Glomerular endothelial cell (primary cell): ENCODE measurements around the gene LIFR. TPM values are rescaled to one million over a fixed set of nuclear protein-coding genes. Genes with fewer than 3 reads are reported as not detected.
A peak's percentile ranks its signal among the peaks of the same experiment; 100 is the strongest.

Source experiments
- DNase-seq: peaks from one replicate; pipeline ENCODE4 v3.0.0-alpha.2; 2011; ENCODE audit warnings: low read depth, low spot score; ENCODE audit errors: extremely low read depth
- total RNA-seq: library from RNA; depleted of rRNA; stranded (reverse); fragments of >200 nt; gene quantifications from 2 replicates; pipeline ENCODE4 v1.2.3, GENCODE V29; 2015

LIFR gene
- total RNA-seq, 1 donor from 2014 or later: 28.8 TPM

- DNase-seq: no peak
Observed at GRCh38 chr5:38468202-38468673, 88.2 kb downstream of the LIFR start.

GRCh38 chr5:38467353-38468040 is 88.9 kb downstream of the LIFR start:
- DNase-seq: no peak

- DNase-seq: no peak
Observed at GRCh38 chr5:38466424-38467189, 89.8 kb downstream of the LIFR start.

DNA sequence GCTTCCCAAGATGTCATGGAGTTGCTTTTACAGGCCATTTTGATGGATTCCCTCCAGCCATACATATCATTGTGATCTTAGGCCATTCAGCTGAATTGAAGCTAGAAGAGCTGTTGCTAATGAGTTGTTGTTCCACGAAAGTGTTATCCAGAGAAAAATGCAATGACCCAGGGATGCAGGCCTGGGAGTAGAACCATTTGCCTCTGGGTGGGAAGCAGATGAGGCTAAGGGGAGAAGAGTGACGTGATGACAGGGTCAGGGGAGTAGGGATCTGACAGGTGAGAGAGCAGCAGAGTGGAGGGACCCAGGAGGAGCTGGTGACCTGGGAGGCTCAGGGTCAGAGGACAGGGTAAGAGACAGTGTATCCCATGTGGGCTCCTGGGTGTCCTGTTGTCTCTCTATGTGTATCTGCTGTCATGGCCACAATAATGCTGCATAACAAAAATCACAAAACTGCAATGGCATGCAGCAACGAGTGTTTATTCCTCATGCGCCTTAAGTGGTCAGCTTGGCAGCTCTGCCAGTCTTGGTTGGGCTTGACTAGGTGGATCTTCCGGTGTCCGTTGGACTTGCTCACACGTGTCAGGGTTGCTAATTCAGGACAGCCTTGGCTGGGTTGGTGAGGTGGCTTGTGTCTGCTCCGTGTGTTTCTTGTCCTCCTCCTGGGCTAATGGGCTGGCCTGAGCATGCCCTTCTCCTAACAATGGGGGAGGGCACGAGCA is 90.6 kb downstream of the LIFR start:
- DNase-seq: no peak

DNA sequence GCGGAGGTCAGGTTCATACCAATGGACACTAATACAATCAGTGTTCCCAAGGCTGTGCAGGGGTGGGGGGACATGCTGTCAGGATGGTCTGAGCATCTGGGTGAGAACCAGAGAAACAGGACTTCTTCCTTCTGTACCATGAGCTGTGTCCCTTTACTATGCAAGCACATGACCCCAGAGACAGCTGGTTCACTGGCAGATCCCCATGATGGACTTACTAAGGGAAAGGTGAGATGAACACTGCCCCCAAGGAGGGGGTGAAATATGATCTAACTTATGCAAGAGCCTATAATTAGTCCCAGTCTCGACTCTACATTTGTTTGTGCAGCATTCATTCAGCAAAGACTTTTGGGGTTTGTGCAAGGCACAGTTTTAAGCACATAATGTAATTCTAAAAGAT is 91.4 kb downstream of the LIFR start:
- no peak for DNase-seq

GRCh38 chr5:38463634-38464521 is 92.6 kb downstream of the LIFR start:
- peak; percentile 64 for DNase-seq

DNA sequence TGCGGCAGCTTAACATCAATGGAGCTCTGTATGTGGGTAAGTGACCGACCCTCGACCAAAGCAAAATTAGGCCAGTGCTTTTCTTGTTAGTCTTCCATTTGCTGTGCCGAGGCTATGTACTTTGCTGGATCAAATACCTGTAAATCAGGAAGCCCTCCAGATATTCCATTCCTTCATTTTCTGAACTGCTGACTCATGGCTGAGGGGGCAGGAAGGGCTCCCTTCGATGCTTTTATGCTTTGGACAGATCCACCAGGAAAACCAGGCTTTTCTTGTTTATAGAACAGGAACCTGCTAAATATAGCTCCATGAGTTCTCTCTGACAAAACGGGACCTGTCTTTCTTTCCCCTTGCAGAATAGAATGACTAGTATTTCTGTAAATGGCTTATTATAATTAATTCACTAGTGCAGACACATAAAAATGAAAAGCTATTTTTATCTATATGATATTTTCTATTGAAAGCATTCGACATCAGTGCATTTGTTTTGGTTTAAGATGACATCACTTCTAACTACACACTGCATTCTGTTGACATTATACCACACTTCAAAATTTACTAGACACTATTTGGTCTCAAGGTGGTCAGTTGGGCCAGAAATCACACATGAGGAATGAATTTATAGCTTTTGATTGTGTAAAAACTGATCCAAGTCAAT is 93.3 kb downstream of the LIFR start:
- DNase-seq: no peak

GRCh38 chr5:38458174-38458573 is 98.3 kb downstream of the LIFR start:
- no peak for DNase-seq

- DNase-seq: no peak
Observed at GRCh38 chr5:38456657-38457399, 99.6 kb downstream of the LIFR start.

GRCh38 chr5:38455796-38456330 is 100.6 kb downstream of the LIFR start:
- DNase-seq: no peak

DNA sequence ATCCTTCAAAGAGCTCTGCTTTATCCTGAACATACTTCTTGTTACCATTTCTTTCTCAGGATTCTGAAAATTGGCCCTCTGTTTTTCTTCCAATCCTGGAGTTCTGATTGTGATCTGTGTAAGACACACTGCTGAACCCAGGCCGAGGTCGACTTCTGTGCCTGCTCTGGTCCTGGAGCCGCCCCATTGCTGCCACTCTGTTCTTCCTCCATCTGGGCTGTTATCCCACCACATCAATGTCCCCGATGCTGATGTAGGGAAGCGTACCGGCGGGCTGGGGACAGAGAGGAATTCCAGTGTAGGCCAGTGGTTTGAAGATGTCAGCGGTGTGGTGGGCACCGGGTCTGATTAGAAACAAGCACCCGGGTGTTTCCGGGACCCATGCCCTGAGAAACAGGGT is 102.5 kb downstream of the LIFR start:
- no peak for DNase-seq

- DNase-seq: no peak
Observed at GRCh38 chr5:38453506-38453905, 102.9 kb downstream of the LIFR start.

DNA sequence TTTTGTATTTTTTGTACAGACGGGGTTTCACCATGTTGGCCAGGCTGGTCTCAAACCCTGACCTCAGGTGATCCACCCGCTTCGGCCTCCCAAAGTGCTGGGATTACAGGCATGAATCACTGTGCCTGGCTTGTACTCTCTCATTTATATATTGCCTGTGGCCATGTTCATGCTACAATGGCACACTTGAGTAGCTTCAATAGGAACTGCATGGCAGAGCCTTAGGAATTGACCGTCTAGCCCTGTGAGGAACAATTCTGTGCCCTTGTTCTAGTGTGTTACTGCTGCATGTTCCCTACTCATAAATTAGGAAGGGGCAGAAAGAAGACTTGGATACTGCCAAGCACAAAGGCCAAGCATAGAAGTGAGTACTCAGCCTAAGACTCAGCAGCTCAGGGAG is 104.2 kb downstream of the LIFR start:
- DNase-seq: no peak

DNA sequence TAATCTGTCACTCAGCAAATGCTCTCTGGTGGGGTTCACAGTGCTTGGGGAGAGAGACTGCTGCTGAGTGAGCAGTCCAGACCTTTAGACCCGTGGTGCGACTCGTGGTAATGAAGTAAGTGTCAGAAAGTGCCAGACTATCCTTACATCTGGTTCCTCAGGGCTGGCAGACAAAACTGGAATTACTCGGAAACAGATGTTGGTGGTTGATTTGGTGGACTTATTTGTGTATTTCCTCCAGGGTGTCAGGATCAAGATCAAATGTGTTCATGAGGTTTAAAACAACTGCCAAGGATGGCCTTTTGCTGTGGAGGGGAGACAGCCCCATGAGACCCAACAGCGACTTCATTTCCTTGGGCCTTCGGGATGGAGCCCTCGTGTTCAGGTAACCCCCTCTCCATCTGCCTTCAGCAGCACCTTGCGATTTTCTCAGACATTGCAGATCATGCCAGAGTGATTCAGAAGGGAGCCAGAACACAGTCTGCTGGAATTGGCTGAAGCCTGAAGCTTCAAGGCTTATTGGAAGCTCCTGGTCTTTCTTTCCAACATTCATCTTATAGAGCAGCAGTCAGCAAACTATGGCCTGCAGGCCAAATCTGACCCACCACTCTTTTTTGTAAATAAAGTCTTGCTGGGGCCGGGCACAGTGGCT is 105.2 kb downstream of the LIFR start:
- no peak for DNase-seq

DNA sequence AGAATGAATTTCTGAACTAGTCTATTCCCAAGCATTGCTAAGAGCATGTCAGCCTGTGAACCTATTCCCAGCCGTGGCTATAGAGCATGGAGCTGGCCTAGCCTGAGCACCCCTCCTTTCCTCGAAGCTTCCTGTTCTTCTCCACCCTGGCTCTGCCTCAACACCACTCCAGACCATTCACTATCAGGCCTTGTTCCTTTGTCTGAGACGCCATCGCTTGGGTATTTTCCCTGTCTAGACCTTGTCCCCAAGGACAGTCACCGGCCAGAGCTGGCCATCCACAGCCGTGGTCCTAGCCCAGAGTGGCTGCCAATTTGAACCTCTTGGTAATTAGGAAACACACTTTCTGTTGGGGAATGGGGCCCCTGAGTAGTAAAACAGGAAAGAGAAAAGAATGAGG is 105.8 kb downstream of the LIFR start:
- DNase-seq: no peak

GRCh38 chr5:38448568-38449350 is 107.7 kb downstream of the LIFR start:
- no peak for DNase-seq

DNA sequence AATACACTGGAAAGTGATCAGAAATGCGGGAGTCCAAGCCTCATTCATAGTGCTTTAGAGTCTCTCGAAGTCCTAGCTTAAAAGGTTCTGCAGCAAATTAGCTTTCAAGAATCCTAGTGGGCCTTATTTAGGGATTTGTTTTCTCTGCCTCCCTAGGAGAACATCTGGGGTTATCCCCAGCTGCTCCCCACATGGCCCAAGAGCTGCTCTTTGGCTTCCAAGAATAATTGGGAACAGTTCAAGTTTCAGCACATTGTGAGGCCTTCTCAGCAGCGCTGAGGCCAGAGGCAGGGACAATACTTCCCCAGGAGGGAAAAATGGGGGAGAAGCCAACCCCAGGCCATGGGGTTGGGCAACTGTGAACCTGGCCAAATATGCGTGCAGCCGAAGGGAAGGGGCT is 108.7 kb downstream of the LIFR start:
- no peak for DNase-seq

DNA sequence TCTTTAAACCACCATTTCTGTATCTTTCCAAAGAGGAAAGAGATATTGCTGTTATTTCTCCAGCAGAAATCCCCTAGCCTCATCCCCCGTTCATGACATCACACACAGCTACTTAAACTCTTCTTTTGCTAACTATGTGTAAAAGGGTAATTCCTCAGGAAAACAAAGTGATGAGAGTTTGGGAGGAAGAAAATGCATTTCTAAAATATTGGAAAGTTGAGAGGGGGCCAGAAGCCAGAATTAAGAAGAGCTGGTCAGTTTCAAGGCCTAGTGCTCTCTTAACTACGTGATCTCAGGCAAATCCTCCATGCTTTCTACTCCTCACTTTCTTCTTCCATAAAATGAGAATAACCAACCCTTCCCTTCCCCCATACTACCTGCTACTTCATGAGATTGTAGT is 109.4 kb downstream of the LIFR start:
- no peak for DNase-seq
